SHP77 treated with DMSO at 0.1 percent for 48 hours (cell line): ENCODE data around the gene FRK.

Experiments
- DNase-seq: peaks from one replicate; lab custom pipeline; 2025; lab: John Stamatoyannopoulos, UW

FRK gene

GRCh38 chr6:115885636-115886366, 174.9 kb downstream of the FRK start:
- DNase-seq, result no peak

DNA sequence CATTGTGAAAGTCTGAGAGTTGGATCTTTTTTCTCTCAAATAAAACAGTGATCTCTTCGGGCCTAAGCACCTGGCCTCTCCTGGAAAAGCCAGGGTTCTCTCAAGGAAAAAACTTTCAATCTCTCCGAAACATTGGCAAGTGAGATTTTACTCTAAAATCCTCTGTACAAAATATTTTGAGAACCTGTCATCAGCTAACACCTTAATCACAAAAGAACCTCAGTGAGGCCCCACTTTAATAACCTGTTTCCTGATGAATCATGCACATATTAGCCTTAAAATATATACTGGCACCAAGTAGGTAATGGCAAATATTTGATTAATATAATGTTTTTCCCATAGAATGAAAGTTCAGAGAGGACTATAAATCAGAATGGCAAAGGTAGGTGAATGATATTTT, 177.9 kb downstream of the FRK start:
- DNase-seq, result no peak

- DNase-seq, result no peak
Measured at GRCh38 chr6:115882174-115882573, 178.5 kb downstream of the FRK start.
